KMS-11 (cell line): ENCODE data around the gene SYNGR3.
A peak's percentile ranks its signal among the peaks of the same experiment; 100 is the strongest.

Source experiments
- H2AFZ ChIP-seq: fragments of 200-600 bp; sonication (generic); 2 replicates; pipeline ENCODE4 v1.6.1; 2016; ENCODE audit warnings: antibody characterized with exemption, mixed run types, low read depth
- H3K27ac ChIP-seq: fragments of 200-600 bp; sonication (generic); 2 replicates; pipeline ENCODE4 v1.6.1; 2016; ENCODE audit warnings: mild to moderate bottlenecking, mixed run types
- H3K27me3 ChIP-seq: fragments of 200-600 bp; sonication (generic); 2 replicates; pipeline ENCODE4 v1.6.1; 2017; ENCODE audit warnings: mild to moderate bottlenecking, low read depth, mixed run types, moderate library complexity; ENCODE audit not compliant: insufficient read depth
- H3K36me3 ChIP-seq: fragments of 200-600 bp; sonication (generic); 2 replicates; pipeline ENCODE4 v1.6.1; 2017; ENCODE audit warnings: mild to moderate bottlenecking, mixed run types; ENCODE audit not compliant: insufficient read depth
- H3K4me1 ChIP-seq: fragments of 200-600 bp; sonication (generic); 2 replicates; pipeline ENCODE4 v1.6.1; 2016; ENCODE audit warnings: mild to moderate bottlenecking, low read depth, mixed run types; ENCODE audit not compliant: poor library complexity, severe bottlenecking
- H3K4me2 ChIP-seq: fragments of 200-600 bp; sonication (generic); 2 replicates; pipeline ENCODE4 v1.7.0; 2016; ENCODE audit warnings: mild to moderate bottlenecking, mixed run types
- H3K4me3 ChIP-seq: fragments of 200-600 bp; sonication (generic); IDR thresholded peaks from 2 replicates; pipeline ENCODE4 v1.6.1; 2017; ENCODE audit warnings: low read depth, low read length, mixed read lengths; ENCODE audit not compliant: insufficient read depth
- H3K79me2 ChIP-seq: fragments of 200-600 bp; sonication (generic); 2 replicates; pipeline ENCODE4 v1.6.1; 2016; ENCODE audit warnings: low read depth, mixed run types; ENCODE audit not compliant: insufficient read depth
- H3K9ac ChIP-seq: fragments of 200-600 bp; sonication (generic); 2 replicates; pipeline ENCODE4 v1.6.1; 2016; ENCODE audit warnings: mild to moderate bottlenecking, mixed run types
- H4K20me1 ChIP-seq: fragments of 200-600 bp; sonication (generic); 2 replicates; pipeline ENCODE4 v1.6.1; 2016; ENCODE audit warnings: mild to moderate bottlenecking, mixed run types; ENCODE audit not compliant: insufficient read depth
- TF ChIP-seq, protein P1 (sequence below): fragments of 200-600 bp; sonication (generic); conservative IDR thresholded peaks from 2 replicates; pipeline ENCODE4 v1.6.1; 2017; ENCODE audit warnings: low read depth, mild to moderate bottlenecking, antibody characterized with exemption, low read length, moderate library complexity, mixed read lengths

Gene SYNGR3

DNA sequence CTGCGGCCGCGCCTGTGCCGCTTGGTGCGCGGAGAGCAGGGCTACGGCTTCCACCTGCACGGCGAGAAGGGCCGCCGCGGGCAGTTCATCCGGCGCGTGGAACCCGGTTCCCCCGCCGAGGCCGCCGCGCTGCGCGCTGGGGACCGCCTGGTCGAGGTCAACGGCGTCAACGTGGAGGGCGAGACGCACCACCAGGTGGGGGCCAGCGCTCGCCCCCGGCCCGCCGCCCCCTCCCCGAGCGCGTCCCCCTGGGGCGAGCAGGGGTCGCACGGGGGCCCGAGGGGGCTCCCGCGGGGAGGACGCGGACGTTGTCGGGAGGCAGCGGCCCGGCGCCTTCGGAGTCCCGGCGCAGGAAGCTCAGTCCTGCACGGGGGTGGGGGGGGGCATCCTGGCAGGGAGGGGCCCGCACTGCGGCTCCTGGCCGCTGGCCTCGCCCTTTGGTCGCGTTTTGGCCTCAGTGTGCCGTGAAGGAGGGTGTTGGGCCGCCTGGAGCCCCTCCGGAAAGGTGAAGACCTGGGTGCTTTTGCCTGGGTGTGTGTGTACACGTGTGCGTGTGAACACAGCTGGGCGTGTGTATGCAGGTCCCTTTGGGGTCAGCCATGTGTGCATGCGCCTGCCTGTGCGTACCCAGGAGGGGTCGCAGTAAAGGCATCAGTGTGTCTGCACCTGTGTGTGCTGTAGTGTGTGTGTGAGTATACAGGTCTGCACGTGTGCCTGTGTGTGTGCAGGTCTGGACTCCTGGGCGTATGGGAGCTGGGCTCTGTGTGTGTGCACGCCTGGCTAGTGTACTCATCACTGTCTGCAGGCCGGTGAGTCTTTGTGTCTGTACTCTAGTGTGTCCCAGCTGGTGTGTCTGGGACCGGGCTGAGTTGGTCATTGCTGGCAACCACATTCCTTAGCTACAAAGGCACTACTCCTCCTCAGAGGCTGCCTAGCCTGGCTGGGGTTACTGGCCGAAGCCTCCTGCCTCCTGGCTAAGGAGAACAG is 37.5 kb downstream of the SYNGR3 start:
- H3K36me3 ChIP-seq = no peaks in the 10 kb centered on the region
- H3K27ac ChIP-seq = no peak overlapping the region
- peaks cover 17% of the 10 kb centered on the region for H3K27me3 ChIP-seq
- H3K79me2 ChIP-seq = no peaks in the 10 kb centered on the region
- H3K4me3 ChIP-seq = no peak overlapping the region
- peak overlapping the region; percentile 57 for H2AFZ ChIP-seq
- no peak overlapping the region for H3K9ac ChIP-seq
- peak overlapping the region; percentile 89 for H3K4me2 ChIP-seq
- no peaks in the 10 kb centered on the region for H4K20me1 ChIP-seq
- peaks cover 23% of the 10 kb centered on the region for H3K4me1 ChIP-seq
- TF ChIP-seq, protein P1, sequence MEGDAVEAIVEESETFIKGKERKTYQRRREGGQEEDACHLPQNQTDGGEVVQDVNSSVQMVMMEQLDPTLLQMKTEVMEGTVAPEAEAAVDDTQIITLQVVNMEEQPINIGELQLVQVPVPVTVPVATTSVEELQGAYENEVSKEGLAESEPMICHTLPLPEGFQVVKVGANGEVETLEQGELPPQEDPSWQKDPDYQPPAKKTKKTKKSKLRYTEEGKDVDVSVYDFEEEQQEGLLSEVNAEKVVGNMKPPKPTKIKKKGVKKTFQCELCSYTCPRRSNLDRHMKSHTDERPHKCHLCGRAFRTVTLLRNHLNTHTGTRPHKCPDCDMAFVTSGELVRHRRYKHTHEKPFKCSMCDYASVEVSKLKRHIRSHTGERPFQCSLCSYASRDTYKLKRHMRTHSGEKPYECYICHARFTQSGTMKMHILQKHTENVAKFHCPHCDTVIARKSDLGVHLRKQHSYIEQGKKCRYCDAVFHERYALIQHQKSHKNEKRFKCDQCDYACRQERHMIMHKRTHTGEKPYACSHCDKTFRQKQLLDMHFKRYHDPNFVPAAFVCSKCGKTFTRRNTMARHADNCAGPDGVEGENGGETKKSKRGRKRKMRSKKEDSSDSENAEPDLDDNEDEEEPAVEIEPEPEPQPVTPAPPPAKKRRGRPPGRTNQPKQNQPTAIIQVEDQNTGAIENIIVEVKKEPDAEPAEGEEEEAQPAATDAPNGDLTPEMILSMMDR = no peak

DNA sequence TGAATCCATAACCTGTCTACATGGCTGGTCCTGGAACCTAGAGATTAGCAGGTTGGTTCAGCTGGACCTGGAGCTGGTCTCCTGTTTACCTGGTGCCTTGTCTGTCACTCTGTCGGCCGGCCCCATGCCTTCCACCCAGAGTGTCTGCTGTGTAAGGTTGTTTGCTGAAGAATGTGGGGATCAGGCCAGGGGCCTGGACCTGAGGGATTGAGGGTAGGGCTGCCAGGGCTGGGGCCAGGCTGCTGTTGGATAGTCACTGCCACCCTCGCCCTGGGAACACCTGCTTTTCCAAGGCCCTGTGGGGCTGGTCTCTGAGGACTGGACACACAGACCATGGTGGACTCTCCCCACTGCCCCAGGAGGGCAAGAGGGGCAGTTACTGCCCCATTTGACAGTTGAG is 38.4 kb downstream of the SYNGR3 start:
- Histone ChIP-seq H3K36me3 (no peaks in the 10 kb centered on the region), H4K20me1 (no peaks in the 10 kb centered on the region), H3K4me2 (peak overlapping the region; percentile 89; the same call in 1 of the 2 replicates), H3K27ac (no peak overlapping the region), H3K9ac (no peak overlapping the region), H3K4me1 (peaks cover 23% of the 10 kb centered on the region), H3K79me2 (no peaks in the 10 kb centered on the region), H2AFZ (no peak overlapping the region), H3K4me3 (no peak overlapping the region), H3K27me3 (peaks cover 17% of the 10 kb centered on the region)
- TF ChIP-seq, protein P1 = no peak

DNA sequence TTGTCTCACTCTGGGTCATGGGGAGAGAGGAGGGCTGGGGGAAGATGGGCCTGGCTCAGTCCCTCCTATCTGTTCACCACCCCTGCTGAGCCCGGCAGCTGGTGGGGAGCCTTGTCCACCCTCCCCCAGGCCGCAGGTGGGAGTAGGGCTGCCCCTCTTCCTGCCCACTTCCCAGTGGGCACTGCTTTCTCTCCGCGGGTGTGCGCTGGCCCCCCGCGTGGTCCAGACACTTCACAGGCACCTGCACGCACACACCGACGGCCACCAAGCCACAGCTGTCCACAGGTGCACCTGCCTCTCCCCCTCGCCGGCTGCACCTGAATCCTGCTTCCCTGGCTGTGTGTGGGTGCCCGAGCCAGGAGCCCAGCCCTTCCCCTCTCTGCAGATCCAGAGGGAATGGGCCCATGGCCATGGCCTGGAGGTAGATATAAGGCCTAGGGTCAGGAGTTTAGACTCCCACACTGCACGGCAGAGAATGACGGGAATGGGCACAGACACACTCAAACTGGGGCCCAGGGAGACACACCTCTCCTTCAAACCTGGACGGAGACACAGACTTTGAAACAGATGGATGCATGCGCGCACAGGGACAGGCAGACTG is 39.0 kb downstream of the SYNGR3 start:
- Histone ChIP-seq H3K4me1 (peaks cover 18% of the 10 kb centered on the region), H3K27ac (no peak overlapping the region), H2AFZ (no peak overlapping the region), H3K4me2 (no peak overlapping the region), H3K27me3 (peaks cover 17% of the 10 kb centered on the region), H4K20me1 (no peaks in the 10 kb centered on the region), H3K4me3 (no peak overlapping the region), H3K36me3 (no peaks in the 10 kb centered on the region), H3K9ac (no peak overlapping the region), H3K79me2 (no peaks in the 10 kb centered on the region)
- TF ChIP-seq, protein P1 = no peak

DNA sequence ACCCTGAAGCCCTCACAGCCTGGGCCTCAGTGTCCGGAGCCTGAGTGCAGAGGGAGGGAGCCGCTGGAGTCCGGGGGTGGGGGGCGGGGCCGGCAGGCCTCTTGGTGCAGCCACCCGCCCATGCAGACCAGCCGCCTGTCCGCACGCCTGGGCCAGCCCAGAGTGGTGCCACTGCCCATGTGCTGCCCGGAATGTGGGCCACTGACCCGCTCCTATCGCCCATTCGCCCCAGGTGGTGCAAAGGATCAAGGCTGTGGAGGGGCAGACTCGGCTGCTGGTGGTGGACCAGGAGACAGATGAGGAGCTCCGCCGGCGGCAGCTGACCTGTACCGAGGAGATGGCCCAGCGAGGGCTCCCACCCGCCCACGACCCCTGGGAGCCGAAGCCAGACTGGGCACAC is 39.6 kb downstream of the SYNGR3 start:
- H3K27ac ChIP-seq = no peak overlapping the region
- no peak overlapping the region for H3K9ac ChIP-seq
- peaks cover 18% of the 10 kb centered on the region for H3K4me1 ChIP-seq
- no peak overlapping the region for H2AFZ ChIP-seq
- H4K20me1 ChIP-seq = no peaks in the 10 kb centered on the region
- TF ChIP-seq, protein P1 = no peak
- H3K79me2 ChIP-seq = no peaks in the 10 kb centered on the region
- no peaks in the 10 kb centered on the region for H3K36me3 ChIP-seq
- H3K27me3 ChIP-seq = peaks cover 17% of the 10 kb centered on the region
- H3K4me3 ChIP-seq = no peak overlapping the region
- H3K4me2 ChIP-seq = no peak overlapping the region
